Measurements from ENCODE around the gene AURKB. TPM values are rescaled to one million over a fixed set of nuclear protein-coding genes. Genes with fewer than 3 reads are reported as not detected.
"Not testable (repeated sequence)": the region's sequence is repeated elsewhere in the genome, so short reads cannot be mapped to it uniquely, and the experiment has no call there.

The AURKB gene
- total RNA-seq, 1 donor = 6.2 TPM

DNA sequence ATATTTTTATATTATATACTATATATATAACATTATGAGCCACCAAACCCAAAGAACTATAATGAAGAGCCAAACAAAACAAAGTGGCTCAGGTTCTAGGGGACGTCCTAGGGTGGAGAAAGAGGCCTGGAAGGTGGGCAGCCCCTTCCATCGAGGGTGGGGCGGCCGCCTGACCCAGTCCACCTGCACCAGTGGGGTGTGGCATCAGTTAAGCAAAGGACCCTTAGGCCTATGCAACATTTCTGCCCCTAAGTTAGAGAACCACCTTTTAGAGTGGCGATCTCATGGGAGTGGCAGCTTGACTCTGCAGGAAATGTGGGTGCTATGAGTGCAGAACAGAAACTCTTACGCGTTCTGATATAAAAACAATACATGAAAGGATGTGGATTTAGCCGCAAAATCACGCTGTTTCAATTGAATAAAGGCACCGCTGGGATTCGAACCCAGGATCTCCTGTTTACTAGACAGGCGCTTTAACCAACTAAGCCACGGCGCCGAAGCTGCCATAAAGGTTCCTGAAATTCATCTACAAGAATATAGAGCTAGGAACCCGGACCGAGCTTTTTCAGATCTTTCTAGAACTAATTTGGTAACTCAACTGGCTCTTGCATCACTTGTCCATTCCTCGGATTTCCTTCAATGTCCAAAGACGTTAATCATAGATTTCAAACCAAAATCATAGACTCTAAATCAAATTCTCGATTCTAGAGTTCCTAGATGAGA lies 15.6 kb upstream of the AURKB start:
- DNase-seq (ENCODE audit: low read depth in 2 of 3, low spot score in 2 of 3) = peak in 1 of 3 donors; percentile 60

DNA sequence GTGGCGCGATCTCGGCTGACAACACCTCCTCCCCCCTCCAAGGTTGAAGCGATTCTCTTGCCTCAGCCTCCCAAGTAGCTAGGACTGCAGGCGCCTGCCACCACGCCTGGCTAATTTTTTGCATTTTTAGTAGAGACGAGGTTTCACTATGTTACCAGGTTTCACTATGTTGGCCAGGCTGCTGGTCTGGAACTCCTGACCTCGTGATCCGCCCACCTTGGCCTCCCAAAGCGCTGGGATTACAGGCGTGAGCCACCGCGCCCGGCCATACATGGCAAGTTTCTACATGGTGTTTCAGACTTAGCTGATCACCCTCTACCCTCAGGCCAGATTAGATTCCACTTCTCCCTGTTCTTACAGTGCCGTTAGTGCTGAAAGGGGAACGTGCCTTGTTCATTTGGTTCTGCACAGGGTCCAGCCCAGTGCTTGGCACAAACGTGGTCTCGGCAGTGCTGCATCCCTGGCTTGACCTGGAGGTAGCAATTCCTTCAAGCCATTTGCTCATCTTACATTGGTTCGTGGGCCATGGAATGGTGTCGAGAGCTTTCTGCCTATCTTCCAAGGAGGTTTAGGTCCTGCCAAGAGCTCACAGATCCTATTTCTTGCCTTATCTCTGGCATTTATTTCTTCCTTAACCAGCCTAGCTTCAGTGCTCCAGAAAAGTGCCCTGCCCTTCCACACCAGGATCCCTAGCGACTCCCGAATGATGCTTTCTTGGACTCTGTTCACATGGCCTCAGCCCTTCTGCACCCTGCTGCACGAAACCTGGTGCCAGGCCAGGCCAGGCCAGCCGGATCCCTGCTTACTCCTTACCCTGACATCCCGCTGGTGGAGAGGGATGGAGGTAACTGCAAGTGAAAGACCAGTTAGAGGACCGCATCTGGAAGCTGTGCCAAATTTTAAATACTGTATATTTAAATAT lies 14.8 kb upstream of the AURKB start:
- no peak for DNase-seq (ENCODE audit: low read depth in 2 of 3, low spot score in 2 of 3)

DNA sequence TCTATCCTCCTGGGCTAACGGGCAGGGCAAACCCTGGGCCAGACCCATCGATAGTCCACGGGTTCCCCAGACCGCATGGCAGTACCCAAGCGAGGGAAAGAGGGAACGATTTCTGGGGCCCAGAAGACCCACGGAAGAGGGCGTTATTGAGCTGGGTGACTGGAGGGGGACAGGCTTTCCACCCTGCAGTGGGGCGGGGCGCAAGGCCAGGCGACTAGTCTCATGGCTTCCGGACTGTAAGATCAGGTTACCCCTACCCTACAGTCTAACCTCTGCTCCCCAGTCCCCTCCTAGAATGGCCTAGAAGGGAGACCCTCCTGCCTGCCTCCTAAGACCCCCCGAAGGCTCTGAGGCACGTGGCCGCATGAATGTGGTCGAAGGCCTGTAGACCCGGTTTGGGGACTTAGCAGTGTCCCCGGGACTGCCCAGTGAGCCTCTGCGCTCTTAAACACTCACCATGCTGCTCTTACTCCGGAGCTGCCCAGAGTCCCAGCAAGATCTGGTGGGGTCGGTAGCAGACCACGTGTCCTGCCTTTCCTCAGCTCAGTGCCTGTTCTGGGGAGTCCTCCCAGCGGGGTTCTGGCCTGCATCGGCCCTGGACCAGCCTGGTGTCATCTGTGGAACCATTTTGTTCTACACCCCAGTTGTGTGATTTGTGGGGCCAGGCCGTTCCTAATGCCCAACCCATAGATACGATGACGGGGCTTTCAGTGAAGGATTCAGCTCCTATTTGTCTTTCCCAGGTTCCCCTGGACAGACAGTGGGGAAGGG lies 13.2 kb upstream of the AURKB start:
- DNase-seq (ENCODE audit: low read depth in 2 of 3, low spot score in 2 of 3) = peak in 2 of 3 donors; percentile 76

DNA sequence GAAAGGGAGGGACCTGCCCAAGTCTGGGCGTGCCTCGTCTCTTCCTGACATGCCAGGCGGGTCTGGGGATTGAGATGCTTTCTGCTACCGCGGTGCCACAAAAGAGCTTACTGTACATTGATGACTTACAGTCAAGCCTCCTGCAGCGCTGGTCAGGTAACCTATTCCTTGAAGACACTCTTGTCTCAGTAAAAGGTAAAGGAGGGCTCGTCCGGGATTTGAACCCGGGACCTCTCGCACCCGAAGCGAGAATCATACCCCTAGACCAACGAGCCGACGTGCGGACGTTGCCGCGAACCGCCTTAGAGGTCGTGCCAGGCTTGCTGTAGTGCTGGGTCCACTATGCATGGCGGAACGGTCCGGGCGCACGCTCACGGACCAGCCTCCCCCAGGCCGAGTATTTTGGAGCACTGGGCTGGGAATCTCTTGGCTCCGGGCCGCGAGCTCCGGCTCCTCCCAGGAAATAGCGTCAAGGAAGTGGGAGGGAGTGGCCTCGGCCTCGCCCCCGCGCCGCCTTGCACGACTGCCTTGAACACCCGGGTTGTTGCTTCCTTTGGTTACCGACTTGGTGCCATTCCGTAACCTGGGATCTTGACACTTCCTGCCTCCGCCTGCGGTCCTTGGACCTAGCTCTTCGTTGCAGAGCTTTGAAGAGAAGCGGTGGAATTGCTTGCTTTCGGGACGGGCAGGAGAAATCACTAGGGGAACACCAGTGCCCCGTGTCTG lies 12.4 kb upstream of the AURKB start:
- peak; percentile 81 to 94 (median 91) for DNase-seq (ENCODE audit: low read depth in 2 of 3, low spot score in 2 of 3)

DNA sequence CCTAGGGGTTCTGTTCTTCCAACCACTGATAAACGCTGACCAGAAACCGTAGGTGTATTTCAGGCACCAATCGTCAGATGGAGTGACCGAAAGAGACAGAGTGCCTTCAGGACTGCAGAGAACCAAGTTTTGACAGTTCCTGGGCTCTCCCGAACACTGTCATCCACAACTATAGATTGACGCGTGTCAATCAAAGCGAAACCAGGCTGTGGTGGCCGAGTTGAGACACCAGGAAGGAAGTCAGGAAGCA lies 11.9 kb upstream of the AURKB start:
- no peak for DNase-seq (ENCODE audit: low read depth in 2 of 3, low spot score in 2 of 3)

DNA sequence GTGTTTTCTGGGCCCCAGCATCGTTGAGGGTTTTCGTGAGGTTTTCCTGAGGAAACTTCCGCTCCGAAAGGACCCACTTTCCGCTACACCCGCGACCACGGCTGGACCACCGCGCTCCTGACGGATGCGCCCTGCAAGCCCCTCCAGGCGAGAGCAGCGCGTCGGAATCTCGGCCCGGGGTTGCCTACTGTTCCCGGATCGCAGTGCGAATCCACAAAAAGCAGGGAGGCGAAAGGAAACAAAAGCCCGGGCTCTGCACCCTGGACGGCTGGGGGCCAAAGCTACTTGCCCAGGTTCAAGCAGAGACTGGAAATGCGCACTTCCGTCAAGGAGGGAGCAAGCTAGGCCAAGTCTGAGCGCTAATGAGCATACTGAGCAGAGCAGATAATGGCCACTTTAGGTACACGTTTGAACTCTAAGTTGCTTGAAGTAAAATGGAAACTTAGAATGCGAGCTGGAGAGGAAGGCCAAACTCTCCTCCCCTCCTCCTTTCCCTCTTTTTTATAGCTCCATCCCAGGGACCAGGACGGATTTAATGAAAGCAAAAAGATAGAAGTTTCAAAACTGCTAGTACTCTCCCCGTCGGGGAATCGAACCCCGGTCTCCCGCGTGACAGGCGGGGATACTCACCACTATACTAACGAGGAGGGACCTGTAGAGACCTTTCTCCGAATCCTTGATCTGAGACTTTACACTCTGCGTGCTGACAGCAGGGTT lies 11.4 kb upstream of the AURKB start:
- DNase-seq (ENCODE audit: low read depth in 2 of 3, low spot score in 2 of 3) = peak; percentile 85 to 96 (median 92)

DNA sequence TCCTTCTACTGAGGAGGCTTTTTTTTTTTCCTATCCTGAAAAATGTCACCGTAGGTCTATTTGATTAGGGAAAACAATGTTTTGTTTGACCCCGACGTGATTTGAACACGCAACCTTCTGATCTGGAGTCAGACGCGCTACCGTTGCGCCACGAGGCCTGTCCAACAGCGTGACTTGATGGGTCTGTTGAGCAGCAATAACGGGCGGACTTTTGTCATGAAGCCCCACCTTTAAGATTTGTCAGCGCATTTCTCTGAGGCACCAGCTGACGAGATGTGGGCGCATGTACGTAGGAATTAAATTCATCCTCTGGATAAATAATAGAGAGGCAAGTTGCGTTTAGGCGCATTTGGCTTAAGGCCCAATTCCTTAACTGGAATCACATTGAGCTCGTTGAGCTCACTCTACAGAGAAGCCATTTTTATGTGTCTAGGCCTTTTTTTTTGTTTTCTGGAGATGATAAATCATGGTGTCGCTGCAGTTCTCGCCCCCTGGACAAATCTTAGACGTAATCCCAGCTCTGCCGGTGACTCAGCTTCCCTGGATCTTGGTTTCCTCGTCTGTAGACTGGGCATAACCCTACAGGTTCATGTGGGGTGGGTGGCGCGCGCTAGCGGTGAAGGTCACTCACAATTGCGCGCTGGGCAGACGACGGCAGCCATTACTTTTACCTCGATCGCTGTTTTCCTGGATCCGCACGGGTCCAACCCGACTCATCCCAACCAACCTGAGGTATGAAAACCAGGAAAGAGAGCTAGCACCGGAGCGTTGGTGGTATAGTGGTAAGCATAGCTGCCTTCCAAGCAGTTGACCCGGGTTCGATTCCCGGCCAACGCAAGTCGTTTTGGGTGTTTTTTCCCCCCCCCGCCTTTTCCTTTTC lies 10.6 kb upstream of the AURKB start:
- DNase-seq (ENCODE audit: low read depth in 2 of 3, low spot score in 2 of 3) = peak; percentile 76 to 95 (median 85)

DNA sequence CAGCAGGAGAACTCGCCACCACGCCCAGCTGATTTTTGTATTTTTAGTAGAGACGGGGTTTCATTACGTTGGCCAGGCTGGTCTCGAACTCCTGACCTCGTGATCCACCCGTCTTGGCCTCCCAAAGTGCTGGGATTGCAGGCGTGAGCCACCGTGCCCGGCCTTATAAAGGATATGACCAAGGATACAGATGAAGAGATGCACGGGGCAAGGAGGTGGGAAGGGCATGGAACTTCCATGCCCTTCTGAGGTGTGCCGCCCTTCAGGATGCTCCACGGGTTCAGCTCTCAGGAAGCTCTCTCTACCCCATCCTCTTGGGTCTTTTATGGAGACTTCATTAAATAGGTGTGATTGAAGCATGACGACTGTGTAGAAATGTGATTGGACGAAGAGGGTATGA lies 3.6 kb upstream of the AURKB start:
- DNase-seq (ENCODE audit: low read depth in 2 of 3, low spot score in 2 of 3) = not testable (repeated sequence)

DNA sequence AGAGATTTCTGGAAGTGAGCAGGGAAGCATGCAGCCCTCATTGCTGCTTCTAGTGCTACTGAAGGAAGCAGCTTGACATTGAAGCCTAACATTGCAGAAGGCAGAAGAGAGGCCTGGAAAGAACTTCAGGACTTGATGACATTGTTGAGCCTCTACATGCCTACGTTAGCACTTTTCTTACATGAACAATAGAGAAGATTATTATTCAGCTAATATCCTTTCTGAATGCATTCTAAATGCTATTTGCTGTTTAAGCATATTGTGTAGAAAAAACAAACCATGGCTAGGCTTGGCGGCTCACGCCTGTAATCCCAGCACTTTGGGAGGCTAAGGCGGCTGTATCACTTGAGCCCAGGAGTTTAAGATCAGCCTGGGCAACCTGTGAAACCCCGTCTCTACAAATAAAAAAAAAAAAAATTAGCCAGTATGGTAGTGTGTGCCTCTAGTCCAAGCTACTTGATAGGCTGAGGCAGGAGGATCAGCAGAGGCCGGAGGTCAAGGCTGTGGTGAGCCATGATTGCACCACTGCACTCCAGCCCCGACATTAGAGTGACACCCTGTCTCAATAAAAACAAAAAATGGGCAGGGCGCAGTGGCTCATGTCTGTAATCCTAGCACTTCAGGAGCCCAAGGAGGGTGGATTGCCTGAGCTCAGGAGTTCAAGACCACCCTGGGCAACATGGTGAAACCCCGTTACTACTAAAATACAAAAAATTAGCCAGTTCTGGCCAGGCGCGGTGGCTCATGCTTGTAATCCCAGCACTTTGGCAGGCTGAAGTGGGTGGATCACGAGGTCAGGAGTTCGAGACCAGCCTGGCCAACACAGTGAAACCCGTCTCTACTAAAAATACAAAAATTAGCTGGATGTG lies 2.2 kb upstream of the AURKB start:
- no peak for DNase-seq (ENCODE audit: low read depth in 2 of 3, low spot score in 2 of 3)

DNA sequence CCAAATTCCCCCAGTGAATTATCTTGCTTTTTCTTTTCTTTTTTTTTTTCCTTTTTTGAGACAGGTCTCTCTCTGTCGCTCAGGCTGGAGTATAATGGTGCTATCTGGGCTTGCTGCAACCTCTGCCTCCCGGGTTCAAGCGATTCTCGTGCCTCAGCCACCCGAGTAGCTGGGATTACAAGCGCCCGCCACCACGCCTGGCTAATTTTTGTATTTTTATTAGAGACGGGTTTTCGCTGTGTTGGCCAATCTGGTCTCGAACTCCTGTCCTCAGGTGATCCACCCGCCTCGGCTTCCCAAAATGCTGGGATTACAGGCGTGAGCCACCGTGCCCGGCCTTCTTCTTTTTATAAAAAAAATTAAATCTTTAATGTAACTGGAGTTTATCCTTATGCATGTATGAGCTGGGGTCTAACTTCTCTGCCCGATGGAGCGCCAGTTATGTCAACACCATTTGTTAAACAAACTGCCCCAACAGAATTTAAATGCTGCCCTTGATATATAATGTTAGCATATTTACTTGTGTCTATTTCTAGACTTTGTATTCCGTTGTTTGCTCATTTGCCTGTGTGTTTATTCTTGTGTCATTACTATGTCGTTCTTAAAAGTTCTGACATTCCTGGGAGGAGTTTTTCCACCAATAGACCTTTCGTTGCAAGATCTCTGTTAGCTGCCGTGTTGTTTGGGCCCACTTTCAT lies 535 bp upstream of the AURKB start:
- DNase-seq (ENCODE audit: low read depth in 2 of 3, low spot score in 2 of 3) = no peak

DNA sequence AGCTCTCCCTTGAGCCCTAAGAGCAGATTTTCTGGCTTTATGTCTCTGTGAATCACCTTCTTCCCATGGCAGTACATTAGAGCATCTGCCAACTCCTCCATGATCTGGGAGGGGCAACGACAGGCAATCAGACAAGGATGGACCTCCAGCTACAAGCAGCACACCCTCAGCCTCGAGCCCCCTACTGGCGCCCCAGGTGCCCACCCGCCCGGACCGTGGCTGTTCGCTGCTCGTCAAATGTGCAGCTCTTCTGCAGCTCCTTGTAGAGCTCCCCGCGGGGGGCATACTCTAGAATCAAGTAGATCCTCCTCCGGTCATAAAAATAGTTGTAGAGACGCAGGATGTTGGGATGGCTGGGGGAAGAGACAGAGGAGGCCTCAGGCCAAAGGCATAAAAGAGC lies 3.8 kb downstream of the AURKB start:
- DNase-seq (ENCODE audit: low read depth in 2 of 3, low spot score in 2 of 3) = no peak

DNA sequence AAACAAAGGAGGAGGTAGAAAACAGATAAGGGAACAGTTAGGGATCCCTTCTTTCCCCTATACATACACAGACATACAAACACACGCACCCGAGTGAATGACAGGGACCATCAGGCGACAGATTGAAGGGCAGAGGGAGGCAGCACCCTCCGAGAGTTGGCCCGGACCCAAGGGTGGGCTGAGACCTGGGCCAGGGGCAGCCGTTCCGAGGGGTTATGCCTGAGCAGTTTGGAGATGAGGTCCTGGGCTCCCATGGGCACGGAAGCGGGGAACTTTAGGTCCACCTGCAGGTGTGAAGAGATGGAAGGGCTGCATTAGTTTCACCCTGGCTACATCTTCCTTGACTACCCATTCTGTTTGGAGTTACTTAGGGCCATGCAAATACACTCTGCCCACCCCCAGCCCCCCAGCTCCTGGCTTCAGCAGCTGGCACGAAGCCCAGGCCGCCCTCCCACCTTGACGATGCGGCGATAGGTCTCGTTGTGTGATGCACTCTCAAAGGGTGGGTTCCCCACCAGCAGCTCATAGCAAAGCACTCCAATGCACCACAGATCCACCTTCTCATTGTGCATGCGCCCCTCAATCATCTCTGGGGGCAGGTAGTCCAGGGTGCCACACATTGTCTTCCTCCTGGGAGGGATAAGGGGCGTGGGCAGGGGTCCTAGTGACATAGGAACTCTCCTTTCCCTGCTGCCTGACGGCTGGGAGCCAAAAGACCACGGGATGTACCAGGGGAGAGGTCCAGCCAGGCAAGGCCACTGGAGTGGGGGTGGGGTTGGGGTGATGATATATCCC lies 5.4 kb downstream of the AURKB start:
- no peak for DNase-seq (ENCODE audit: low read depth in 2 of 3, low spot score in 2 of 3)

DNA sequence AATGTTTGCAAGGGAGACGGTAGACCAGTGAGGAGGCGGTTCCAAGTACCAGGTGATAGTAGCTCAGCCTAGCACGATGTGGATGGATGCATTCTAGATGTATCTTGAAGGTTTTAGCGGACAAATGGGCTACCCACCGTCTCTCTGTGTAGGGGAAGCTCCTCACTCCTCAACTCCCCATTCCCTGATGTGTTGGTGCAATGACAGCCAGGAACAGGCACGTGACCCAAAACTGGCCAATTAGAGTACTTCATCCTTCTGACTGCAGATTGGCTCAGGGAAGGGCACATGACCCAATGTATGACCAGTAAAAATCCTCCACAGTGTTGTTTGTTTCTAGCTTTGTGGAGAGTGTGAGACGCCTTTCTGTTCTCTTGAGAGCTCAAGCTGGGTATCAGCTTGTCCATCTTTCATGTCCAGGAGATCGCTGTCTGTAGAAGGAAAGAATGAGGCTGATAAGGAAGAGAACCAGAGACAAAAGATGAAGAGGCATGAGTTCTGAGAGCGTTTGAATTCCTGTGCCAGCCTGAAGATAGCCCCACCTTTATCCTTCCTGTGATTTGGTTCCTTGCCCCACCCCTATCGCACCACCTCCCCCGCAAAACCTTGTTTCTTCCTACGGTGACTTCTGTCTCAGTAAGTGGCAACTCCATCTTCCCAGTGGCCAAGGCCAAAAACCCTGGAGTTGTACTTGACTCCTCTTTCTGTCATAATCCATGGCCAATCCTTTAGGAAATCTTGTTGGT lies 18.1 kb downstream of the AURKB start:
- peak in 2 of 3 donors; percentile 79 to 85 for DNase-seq (ENCODE audit: low read depth in 2 of 3, low spot score in 2 of 3)

DNA sequence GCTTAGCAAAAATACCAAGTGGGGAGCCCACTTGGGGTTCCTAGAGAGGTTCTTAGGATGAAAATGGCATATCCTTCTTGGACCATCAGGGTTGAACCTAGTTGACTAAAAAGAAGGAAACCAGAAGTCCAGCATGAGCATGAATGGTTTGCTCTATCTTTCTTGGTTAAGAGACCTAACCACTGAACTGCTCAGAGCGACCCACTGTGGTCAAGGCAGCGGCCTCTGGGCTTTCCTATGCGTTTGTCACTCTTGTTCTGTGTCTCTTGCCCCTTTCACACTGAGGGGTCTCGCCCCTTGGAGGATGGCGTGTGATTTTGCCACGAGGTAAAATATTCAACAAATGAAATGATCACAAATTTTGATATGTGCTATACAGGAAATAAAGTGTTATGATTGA lies 19.9 kb downstream of the AURKB start:
- DNase-seq (ENCODE audit: low read depth in 2 of 3, low spot score in 2 of 3) = no peak

DNA sequence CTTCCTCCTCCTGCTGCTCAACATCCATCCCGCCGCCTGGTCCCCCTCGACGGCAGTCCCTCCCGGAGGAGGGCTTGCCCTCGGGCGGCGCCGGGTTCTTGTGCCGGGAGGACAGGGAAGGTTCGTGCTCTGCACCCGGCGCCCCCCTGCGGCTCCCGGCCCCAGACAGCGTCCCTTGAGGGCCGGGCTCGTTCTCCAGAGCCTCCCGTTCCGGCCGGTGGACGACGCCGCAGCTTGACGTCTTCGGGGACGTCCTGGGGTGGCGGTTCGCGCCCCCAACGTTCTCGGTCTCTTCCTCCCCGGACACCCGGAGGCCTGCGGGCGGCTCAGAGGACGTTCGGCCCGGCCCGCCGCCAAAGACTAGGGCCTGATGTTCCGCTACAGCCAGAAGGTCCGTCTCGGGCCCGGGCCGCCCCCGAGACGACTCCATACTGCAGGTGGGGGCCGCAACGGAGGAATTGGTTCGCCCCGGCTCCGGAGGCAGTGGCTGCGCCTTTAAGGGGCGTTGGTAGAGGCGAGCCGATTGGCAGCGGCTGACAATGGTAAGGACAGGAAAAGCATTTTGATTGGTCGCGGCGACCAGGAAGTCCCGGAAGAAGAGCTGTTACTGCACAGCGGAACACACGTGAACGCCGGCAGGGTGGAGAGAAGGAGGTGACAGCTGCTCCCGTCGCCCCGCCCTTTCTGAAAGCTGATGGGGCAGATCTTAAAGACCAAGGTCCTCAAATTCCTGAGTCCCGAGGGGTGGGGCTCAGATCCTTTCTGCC lies 20.5 kb downstream of the AURKB start, which contains the start of gene BORCS6:
TSS of gene BORCS6 (minus strand) at position 470 of the 767 bp plus-strand sequence. CDS start at position 430, 40 bp downstream.
- peak; percentile 75 to 97 (median 97) for DNase-seq (ENCODE audit: low read depth in 2 of 3, low spot score in 2 of 3)

Data from hematopoietic multipotent progenitor cell (in vitro differentiated cells).